GM12874 (cell line): Measurements from ENCODE around the gene TIFAB.

ENCODE experiments used
- TF ChIP-seq, protein P1 (sequence below): IDR thresholded peaks from 2 replicates; pipeline ENCODE4 v1.5.1; 2011; ENCODE audit warnings: low read depth, mild to moderate bottlenecking, control low read depth, low read length, moderate library complexity; ENCODE audit not compliant: insufficient read depth

TIFAB gene

DNA sequence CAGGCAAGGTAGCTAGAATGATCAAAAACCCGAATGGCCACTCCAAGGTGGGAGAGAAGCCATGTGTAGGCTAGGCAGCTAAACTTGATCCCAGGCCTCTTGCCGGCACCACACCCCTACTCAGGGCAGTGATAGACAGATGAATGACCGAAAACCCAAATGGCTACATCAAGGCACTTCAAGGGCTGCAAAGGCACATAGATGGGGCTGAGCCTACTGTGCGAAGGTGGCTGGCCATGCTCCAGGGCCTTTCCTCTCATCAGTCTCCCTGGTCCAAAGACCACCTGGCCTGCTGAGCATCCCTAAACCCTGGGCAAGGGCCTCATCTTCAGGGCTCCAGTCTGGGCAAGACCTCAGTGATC, 3.7 kb upstream of the TIFAB start:
- TF ChIP-seq, protein P1, sequence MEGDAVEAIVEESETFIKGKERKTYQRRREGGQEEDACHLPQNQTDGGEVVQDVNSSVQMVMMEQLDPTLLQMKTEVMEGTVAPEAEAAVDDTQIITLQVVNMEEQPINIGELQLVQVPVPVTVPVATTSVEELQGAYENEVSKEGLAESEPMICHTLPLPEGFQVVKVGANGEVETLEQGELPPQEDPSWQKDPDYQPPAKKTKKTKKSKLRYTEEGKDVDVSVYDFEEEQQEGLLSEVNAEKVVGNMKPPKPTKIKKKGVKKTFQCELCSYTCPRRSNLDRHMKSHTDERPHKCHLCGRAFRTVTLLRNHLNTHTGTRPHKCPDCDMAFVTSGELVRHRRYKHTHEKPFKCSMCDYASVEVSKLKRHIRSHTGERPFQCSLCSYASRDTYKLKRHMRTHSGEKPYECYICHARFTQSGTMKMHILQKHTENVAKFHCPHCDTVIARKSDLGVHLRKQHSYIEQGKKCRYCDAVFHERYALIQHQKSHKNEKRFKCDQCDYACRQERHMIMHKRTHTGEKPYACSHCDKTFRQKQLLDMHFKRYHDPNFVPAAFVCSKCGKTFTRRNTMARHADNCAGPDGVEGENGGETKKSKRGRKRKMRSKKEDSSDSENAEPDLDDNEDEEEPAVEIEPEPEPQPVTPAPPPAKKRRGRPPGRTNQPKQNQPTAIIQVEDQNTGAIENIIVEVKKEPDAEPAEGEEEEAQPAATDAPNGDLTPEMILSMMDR: no peak

DNA sequence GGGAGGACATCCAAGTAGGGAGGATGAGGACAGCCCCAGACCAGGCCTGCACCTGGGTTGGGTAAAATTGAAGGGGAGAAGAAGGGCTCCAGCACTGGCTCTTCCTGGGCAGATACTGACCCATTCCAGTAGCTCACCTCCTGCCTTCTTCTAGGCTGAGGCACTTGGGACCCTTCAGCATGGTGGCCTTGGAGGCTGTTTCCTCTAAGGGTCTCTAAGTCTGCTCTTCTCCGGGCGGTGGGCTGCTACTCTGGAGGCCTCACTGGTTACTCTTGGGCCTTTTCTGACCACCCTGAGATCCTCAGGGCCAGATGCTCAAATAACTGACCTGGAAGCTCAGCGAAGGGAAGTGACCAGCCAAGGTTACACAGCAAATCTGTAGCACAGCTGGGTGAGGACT, 2.8 kb upstream of the TIFAB start:
- TF ChIP-seq, protein P1: no peak

DNA sequence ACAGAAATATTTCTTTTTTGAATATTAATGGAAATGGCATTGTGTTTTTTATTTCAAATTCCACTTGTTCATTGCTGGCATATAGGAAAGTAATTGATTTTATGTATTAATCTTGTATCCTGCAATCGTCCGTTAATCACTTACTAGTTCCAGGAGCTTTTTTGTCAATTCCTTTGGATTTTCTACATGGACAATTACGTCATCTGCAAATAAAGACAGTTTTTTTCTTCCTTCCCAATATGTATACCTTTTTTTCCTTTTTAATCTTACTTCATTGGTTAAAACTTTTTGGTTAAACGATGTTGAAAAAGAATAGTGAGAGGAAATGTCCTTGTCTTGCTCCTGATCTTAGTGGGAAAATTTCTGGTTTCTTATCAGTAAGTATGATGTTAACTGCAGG, 1.5 kb upstream of the TIFAB start:
- TF ChIP-seq, protein P1: no peak

DNA sequence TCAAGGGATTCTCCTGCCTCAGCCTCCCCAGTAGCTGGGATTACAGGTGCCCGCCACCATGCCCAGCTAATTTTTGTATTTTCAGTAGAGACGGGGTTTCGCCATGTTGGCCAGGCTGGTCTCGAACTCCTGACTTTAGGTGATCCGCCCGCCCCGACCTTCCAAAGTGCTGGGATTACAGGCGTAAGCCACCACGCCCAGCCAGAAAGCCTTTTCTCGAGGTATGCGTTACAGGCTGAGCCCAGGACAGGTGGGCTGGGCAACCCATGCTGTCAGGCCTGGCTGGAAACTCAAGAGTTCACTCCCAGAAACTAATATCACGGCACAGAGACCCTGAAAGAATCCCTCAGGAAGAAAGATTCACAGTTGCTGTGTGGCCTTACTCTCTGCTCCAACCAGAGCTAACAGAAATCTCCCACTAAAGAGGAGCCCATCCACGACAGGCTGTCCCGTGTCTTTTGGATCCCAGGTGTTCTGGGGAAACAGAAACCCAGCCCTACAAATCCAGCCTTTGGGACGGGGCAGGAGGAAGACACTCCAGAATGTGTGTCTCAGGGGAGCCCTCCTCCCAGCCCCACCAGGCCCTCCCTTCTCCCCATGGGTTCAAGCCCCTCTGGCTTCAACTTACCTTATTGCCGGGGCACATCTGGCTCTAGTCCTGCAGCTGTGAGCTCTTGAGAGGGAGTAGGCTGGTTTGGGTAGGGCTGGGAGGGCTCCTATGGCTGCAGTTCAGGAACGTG, 400 bp downstream of the TIFAB start:
- TF ChIP-seq, protein P1: no peak

DNA sequence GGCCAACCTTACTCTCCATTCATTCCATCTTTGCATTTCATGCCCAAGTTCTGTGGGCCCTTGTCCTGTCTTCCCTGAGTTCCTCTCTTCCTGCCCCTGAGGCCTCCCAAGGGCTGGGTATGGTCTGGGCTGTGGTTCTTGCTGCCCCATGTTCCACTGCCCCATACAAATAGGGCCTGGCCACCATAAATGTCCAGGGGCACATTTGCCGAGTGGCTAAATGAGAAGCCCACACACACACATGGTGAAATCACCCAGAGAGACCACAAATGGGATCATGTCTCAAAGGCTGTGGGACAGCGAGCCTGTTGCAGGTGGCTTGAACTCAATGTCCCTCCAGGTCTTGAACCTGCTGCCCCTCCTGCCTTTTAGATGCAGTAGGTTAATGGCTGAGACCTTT, 1.2 kb downstream of the TIFAB start:
- TF ChIP-seq, protein P1: no peak

DNA sequence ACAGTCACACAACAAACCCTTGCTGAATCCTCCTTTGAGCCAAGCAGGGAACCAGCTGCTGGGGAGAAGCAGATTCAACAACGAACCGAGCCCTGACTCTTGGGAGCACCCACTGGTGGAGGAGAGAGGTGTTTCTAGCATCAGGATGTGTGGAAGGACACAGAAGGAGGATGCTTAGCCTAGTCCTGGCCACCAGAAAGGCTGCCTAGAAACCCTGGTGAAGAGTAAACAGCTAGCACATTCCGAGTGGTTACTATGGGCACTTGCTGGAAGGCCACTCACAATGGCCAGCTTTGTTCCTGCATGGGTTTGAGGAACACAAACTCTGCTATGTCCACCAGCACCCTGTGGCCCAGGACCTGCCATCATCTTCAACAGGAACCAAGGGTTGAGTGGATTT, 1.8 kb downstream of the TIFAB start:
- TF ChIP-seq, protein P1: no peak

DNA sequence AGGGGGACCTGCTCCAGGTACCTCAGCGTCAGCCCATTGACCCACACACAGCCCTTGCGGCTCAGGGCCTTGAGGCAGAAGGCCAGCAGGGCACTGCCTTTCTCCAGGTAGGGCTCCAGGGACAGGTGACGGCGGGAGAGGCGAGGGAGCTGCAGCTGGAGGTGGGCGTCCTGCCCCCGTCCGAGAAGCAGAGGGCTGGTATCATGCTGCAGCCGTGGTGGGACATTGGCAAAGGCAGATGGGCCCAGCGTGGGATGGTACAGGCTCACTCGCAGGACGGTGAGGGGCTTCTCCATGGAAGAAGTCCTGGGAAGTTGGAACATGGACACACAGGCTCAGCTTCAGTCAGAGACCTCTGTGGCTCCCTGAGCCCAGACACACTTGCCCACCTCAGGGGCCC, 2.5 kb downstream of the TIFAB start:
- TF ChIP-seq, protein P1: no peak
